D721Med (cell line): ENCODE results near the gene JDP2.

Source experiments
- DNase-seq: peaks from one replicate; pipeline ENCODE4 v3.0.0; 2011; ENCODE audit warnings: low spot score; ENCODE audit not compliant: insufficient read length
- FAIRE-seq: peaks from 2 replicates; lab custom pipeline; 2011; peaks lifted over from hg19 to GRCh38; lab: Jason Lieb, UNC
- TF ChIP-seq, protein P1 (sequence below): IDR thresholded peaks from 2 replicates; pipeline ENCODE4 v1.5.1; 2012; ENCODE audit warnings: mild to moderate bottlenecking, control low read depth; ENCODE audit not compliant: insufficient read depth; ENCODE audit errors: missing control alignments

JDP2 gene

DNA sequence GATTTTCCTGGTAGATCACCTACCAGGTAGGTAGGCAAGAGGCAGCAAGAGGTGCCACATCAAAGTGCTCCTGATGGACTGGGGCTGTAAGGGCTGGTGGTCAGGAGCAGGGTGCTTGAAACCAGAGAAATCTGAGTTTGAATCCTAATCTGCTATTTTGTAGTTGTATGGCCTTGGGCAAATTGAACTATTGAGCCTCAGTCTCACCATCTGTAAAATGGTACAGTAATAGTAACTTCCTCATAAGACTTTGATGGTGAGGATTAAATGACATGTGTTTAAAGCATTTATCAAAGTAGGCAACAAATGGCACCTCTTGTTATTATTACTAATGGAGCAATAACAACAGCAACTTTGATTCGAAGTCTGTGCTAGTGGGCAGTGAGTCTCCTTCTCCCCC is 32.0 kb downstream of the JDP2 start:
- DNase-seq (no peak), FAIRE-seq (no peak)
- TF ChIP-seq, protein P1, sequence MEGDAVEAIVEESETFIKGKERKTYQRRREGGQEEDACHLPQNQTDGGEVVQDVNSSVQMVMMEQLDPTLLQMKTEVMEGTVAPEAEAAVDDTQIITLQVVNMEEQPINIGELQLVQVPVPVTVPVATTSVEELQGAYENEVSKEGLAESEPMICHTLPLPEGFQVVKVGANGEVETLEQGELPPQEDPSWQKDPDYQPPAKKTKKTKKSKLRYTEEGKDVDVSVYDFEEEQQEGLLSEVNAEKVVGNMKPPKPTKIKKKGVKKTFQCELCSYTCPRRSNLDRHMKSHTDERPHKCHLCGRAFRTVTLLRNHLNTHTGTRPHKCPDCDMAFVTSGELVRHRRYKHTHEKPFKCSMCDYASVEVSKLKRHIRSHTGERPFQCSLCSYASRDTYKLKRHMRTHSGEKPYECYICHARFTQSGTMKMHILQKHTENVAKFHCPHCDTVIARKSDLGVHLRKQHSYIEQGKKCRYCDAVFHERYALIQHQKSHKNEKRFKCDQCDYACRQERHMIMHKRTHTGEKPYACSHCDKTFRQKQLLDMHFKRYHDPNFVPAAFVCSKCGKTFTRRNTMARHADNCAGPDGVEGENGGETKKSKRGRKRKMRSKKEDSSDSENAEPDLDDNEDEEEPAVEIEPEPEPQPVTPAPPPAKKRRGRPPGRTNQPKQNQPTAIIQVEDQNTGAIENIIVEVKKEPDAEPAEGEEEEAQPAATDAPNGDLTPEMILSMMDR = no peak

DNA sequence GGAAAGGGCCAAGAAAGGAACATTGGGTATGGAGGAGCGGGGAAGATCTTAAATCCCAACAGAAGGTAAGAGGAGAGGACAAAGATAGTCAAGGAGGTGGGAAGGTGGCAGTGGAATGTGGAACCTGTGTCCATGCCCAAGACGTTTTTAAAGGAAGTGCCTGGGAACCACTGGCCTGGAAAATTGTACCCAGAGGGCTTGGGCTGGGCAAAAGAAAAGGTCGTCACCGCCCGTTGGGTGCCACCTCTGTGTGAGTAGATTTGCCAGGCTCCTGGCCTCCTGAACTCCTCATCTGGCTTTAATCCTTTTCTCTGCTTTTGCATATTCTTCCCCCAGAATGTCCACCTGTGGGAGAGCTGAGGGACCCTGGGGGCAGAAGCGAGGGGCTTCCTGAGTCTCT is 32.6 kb downstream of the JDP2 start:
- FAIRE-seq = no peak
- TF ChIP-seq, protein P1 = no peak
- no peak for DNase-seq

DNA sequence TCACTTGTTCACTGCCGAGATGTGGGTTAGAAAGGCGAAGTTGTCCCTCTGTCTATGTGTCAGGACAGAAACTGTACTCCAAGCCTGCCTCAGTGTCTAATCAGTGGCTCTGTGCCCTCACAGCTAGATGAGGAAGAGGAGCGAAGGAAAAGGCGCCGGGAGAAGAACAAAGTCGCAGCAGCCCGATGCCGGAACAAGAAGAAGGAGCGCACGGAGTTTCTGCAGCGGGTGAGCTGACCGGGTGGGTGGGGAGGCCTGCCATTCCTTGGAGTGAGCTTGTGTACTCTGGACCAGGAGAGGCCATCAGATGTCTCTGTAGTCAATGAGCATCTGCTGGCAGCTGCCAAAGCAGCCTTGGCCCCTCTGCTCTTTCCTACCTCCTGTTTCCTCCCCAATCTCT is 33.5 kb downstream of the JDP2 start:
- no peak for FAIRE-seq
- DNase-seq = no peak
- TF ChIP-seq, protein P1 = no peak

DNA sequence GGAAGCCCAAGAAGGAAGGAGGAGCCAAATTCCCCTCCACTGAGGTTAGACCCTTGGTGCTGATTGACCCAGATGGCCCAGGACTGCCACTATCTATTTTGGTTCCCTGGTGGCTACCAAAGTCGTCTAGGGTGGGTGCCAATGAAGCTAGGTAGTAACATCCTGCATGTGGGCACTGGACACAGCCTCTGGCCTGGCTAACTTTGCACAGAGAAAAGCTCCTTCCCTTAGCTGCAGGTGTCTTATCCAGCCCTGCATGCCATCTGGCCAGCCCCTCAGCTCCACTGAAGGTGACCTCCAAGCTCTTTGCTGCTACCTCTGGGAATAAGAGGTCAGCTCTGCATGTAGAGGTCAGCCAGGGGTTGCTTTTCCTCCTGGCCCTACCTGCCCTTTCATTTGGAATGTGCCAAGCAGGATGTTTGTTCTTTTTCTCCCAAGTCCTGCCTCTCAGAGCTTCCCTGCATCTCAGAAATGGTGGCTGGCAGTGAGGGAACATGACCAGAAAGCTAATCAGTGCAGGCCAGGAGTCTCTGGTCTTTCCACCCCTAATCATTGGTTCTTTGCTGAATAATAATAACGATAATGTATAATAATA is 34.0 kb downstream of the JDP2 start:
- TF ChIP-seq, protein P1 = no peak
- DNase-seq (no peak), FAIRE-seq (no peak)

DNA sequence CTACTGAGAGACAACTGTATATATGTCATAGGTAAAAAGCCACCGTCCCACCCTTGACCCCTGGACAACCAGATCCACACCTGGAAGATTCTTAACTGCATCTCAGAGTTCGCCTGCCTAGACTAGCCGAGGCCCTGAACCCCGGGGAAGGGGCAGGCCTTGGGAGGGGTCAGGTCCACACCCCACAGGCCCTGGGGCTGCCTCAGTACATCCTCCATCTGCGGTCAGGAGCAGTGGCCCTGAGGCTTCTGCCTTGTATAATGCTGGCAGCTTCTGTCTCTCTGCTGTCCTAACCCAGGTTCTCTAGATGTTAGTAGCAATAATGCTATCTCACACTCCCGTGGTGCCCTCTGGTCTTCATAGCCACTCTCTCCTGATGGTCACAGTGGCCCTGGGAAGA is 36.8 kb downstream of the JDP2 start:
- TF ChIP-seq, protein P1 = no peak
- FAIRE-seq = no peak
- no peak for DNase-seq

DNA sequence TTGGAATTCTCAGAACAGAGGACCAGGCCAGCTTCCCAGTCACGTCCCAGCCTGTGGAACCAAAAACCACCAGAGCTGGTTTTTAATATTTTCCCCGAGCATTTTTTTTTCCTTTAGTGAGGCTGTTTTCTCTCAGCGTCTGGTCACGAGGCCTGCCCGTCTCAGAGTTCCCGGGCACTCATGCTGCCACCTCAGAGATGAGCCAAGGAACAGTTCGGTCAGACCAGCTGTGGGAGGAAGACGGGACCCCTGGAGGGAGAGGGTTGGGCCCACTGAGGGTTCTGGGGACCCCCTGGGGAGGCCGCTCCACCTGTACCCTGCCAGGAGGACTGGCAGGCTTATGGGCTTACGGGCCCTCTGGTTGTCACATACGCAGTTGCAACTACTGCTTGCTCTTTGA is 39.9 kb downstream of the JDP2 start:
- TF ChIP-seq, protein P1 = no peak
- DNase-seq (no peak), FAIRE-seq (no peak)

DNA sequence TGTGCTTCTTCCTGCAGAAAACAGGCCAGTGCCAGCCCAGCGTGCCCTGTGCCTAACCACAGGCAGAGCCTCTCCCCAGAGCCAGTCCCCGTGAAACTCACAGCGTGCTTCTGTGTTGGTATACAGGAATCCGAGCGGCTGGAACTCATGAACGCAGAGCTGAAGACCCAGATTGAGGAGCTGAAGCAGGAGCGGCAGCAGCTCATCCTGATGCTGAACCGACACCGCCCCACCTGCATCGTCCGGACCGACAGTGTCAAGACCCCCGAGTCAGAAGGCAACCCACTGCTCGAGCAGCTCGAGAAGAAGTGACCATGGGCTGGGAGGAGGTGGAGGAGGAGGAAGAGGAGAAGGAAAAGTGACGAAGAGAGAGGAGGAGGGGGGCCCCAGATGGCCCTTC is 41.3 kb downstream of the JDP2 start:
- FAIRE-seq (no peak), DNase-seq (no peak)
- TF ChIP-seq, protein P1 = no peak
